ENCODE data around the gene CLSTN2.

The CLSTN2 gene

DNA sequence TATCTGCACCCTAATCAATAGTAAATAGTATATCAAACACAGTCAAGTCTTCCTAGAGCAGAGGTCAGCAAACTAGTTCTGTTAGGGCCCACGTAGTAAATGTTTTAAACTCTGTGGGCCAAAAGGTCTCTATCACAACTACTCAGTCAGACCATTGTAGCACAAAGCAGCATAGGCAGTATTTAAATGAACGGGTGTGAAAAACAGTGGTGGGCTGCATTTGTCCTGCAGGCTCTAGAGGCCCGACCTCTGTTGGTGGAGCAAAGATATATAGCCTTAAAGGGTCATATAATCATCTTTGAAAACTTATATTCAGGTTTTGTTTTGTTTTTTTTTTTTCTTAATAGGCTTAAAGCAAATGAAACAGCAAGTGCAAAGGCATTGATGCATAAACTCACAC, 416.5 kb downstream of the CLSTN2 start:
- DNase-seq: no peak

- no peak for DNase-seq
Observed at GRCh38 chr3:140355481-140355880, 420.5 kb downstream of the CLSTN2 start.

DNA sequence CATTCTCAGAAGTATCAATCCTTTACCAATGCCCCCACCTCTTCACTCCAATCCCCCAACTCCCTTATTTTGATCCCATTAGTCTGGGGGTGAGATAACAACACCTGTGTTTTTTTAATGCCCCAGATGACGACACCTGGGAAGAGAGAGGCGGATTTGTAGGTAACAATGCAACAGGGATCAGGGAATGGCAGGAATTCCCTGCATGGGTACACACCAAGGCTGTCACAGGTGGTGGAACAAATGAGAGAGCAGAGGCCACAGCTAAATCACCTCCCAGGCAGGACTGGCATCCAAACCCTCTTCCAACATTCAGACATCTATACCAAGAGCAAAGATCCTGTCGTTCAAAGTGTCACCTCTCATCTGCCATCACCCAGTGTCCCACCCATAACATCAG, 423.7 kb downstream of the CLSTN2 start:
- DNase-seq: no peak

GRCh38 chr3:140359233-140359995, 424.4 kb downstream of the CLSTN2 start:
- no peak for DNase-seq

DNA sequence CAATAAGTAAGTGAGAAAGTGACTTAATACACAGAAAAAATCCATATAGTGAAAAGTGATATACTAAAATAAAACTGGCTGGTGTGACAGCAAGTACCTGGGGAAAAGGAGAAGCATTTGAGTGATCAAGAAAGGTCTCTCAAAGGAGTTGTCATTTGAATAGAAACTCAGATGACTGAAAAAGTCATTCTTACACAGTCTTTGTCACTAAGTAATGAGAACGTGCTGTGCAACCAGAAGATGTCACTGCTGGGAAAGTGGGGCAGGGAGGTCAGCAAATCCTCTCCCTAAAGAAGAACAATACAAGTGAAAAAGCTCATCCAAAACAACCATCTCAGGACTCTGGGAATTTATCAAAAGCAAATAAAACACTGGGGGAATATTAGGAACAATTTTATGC, 425.3 kb downstream of the CLSTN2 start:
- no peak for DNase-seq

GRCh38 chr3:140363801-140364200, 428.8 kb downstream of the CLSTN2 start:
- DNase-seq: no peak

DNA sequence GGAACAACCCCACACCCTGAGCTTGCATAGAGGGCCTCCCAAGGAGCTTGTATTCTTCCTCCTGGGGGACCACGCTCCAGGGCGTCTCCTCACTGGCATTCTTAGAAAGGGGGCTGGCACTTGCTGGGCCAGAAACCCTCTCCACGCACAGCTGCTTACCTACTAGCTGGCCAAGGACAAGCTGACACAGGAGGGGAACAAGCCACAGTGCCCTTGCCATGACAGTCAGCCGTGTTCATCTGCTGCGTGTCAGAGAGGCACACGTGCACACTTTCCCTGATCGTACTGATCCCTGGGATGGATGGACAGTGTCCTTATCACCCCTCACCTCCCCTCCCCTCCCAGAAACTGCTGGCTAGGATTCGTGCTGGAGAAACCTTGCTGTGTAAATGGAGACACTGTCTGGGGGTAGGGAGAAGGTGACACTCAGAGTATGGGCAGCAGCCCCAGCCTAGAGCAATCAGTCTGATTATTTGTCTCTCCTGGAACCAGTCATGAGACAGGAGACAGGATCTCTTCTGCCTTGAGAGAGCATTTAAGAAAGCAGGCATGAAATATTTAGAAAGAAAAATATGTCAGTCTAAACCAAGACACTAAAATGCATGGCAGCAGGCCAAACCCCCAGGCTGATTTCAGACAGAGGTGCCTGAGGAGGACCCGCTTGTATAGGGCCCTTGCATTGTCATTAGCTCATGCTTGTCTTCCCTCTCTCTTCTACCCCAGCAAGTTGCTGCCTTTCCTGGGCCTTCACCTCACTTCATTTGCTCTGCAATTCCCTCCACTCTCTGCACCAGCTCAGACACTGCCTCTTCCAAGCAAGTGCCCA, 431.1 kb downstream of the CLSTN2 start:
- DNase-seq: no peak

- no peak for DNase-seq
Observed at GRCh38 chr3:140368223-140368811, 433.3 kb downstream of the CLSTN2 start.

DNA sequence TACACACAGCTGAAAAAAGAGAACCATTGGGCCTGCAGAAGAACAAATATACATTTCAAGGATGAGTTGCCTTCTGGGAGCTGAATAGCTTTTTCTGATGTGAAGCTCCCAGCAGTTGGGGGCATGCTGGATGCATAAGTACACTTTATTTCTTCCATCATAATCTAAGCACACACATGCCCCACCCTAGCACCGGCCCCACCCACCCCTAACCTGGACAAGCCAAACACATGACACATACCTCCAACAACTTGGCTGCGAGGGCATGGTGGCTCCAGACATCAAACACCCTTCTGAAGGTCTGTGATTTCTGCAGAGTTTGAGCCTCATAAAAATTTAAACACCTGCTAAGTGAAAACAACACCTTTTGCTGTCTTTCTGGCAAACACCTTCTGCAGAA, 435.7 kb downstream of the CLSTN2 start:
- DNase-seq: no peak

DNA sequence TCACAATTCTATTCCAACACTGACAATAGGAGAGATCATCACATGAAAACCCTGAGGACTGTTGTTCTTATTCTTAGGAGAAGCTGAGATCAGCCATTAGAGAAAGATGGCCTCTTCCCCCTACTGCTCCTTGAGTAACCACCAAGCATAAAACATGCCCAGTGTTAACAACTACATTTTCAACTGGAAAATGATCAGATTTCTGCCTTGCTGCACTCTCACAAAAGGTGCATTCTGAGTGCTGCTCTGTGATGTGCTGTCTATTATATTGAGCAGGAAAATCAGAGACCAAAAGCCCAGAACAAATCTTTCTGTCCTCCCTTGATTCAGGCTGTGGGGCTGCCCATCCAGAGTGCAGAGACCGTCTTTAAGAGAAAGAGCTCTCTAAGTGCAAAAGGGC, 438.2 kb downstream of the CLSTN2 start:
- no peak for DNase-seq

- DNase-seq: no peak
Observed at GRCh38 chr3:140375002-140375401, 440.0 kb downstream of the CLSTN2 start.

DNA sequence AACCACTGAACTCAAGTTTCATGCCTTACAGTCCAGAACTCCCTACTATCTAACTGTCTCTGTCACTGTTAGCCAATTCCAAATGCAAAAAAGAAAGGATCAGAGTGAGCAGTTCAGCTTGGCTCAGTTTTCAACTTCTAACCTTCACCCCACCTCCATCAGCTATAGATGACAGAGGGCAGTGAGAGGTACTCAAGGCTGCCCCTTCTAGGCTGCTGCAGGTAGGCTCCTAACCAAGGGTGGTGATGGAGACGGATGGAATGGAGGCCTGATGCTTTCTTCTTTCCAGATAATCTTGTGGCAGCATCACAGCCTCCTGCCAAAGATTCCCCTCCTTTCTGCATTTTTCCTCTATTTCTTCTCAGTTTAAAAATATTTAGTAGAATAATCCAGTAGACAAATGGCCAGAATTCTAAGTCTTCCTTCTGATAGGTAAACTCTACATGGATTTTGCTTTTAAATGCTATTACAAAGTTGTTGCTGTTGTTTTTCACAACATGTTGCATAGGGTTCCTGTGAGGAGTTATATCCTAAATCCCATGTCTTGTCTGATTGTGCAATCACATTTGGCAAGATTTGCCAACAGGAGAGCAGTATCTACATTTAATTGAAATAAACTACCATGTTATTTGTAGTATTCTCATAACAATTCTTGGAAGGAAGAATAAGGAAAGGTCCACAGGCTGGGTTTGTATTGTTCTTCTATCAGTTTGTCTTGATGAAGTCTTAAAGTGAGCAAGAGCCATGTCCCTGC, 441.3 kb downstream of the CLSTN2 start:
- no peak for DNase-seq

DNA sequence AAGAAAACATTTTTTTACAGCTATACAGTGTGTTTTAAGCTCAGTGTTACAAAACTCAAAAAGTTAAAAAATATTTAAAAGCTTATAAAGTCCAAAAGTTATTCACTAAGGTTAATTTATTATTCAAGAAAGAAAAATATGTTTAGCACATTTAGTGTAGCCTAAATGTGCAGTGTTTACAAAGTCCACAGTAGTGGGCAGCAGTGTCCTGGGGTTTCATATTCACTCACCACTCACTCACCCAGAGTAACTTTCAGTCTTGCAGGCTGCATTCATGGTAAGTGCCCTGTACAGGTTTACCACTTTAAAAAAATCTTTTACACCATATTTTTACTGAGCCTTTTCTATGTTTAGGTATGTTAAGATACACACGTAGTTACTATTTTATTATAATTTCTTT, 442.7 kb downstream of the CLSTN2 start:
- DNase-seq: no peak

DNA sequence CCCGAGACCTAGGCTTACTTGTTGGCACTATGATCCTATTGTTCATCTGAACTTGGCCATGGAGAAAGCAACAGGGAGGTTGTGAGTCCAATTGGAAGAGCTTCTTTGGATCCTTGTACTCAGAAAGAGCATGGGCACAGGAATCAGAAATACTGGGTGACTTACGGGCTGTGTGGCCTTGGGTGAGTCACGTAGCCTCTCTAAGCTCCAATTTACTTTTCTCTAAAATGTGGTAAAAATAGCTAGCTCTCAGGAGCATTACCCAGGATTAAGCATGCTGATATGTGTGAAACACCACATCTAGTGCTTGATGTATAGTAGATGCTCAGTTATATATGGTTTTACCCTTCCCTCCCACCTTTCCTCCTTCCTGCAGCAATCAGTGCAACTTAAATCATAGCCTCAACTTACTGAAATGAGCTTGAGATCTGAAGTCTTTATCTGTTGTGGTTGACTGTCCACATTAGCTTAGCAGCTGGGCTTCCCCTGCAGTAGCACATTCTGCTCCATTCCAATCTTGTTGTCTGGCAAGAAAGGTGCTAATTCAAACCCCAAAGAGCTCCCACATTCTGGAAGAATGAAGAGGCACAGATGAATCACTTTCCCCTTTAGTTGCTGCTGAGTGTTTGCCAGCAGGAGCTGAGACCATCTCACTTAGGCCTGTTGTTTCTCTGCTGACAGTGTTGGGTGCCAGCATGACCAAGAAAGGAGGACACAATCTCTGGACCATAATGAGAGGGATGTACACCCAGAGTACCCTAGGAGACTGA, 443.8 kb downstream of the CLSTN2 start:
- no peak for DNase-seq

DNA sequence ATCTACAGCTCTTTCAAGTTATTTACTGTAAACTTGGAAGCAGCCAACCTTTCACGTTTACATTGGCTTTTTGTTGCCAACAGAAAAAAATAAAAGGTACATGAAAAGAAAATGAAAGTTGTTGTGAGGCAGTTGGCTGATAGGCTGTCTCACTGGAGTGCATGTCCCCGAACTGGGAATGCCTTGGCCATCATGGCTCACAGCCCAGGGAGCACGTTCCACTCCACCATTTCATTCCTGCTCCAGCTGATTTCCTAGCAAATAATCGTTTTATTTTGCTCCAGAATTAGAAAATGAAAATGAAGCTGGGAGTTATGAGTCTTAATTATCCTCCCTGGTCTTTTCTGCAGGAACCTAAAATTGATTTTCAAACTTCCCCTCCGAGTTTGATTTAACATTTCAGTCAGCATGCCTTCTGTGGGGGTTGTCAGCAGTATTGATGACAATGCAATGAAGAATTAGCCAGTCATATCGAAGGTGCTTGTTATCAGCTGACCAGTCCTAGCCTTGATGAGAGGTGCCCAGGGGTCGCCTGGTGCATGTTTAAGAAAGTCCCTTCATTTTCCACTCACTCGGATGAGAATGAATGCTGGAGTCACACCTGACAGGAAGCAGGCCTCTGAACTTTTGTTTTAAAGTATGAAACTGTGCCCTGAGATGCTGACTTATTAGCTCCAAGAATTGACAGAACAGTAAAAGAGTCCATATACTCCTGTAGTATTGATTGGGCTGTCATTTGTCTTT, 449.2 kb downstream of the CLSTN2 start:
- no peak for DNase-seq

DNA sequence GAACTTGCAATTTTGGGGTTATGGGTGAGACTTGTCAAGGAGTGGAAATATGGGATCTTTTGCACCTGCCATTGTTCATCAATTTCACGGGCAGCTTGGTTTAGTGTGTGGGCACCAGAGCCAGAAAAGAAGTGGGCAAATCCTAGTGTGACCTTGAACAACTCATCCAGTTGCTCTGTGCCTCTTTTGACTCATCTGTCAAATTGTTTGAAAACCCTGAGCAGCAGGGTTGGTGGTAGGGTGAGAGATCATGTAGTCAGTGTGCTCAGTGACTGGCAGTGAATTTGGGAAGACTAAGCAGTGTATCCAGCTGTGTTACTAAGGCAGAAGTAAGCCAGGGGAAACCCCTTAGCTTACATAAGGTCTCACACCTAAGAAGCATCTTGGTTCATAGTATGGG, 449.9 kb downstream of the CLSTN2 start:
- no peak for DNase-seq

GRCh38 chr3:140386357-140387100, 451.5 kb downstream of the CLSTN2 start:
- no peak for DNase-seq

GRCh38 chr3:140387244-140387643, 452.3 kb downstream of the CLSTN2 start:
- DNase-seq: no peak

GRCh38 chr3:140388202-140388922, 453.4 kb downstream of the CLSTN2 start:
- DNase-seq: no peak

DNA sequence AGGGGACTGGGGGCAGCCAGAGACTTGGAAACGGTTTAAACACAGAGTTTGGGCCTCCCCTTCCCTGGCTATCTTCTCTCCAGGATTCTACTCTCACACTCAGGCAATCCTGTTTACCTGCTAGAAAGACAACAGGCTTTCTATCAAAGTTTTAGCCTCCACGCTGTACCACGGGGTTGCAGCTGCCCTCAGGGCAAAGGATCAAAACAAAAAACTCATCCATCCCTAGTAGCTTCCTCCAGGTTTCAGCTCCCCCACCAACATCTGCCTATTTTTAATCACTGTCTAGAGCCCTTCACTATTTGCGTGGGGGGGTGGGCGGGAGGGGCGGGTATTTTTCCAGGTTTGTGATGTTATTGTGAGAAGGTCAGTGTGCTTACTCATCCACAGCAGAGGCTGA, 456.1 kb downstream of the CLSTN2 start:
- DNase-seq: no peak

All from activated effector memory CD4-positive, alpha-beta T cell treated with Interleukin-2 at 50 U/mL for 16 hours (primary cell).